GM12878 (cell line): ENCODE measurements around the gene STPG1. TPM values are rescaled to one million over a fixed set of nuclear protein-coding genes. Genes with fewer than 3 reads are reported as not detected.
A peak's percentile ranks its signal among the peaks of the same experiment; 100 is the strongest.

Source experiments
- CEBPB ChIP-seq, 2 experiments: fragments of 150-350 bp in 1 of 2; IDR thresholded peaks; 2 replicates each; pipeline ENCODE4 v1.6.1; 2012 to 2014; ENCODE audit warnings: low read depth in 2 of 2, low read length in 2 of 2, borderline replicate concordance in 1 of 2, inconsistent platforms in 1 of 2
- CHD2 ChIP-seq: IDR thresholded peaks from 2 replicates; pipeline ENCODE4 v1.6.1; 2011; ENCODE audit warnings: low read depth, low read length, improper control_type of control experiment, borderline replicate concordance
- CREM ChIP-seq: IDR thresholded peaks from 2 replicates; pipeline ENCODE4 v1.6.1; 2014; ENCODE audit warnings: antibody characterized with exemption, low read depth
- E2F8 ChIP-seq: fragments of 450-650 bp; IDR thresholded peaks from 2 replicates; pipeline ENCODE4 v1.6.1; 2018; ENCODE audit warnings: mild to moderate bottlenecking, low read depth, moderate library complexity; ENCODE audit not compliant: partially characterized antibody
- GABPA ChIP-seq: IDR thresholded peaks from 2 replicates; pipeline ENCODE4 v1.6.1; 2014; ENCODE audit warnings: antibody characterized with exemption, low read depth, mild to moderate bottlenecking, inconsistent platforms
- GATAD2B ChIP-seq: fragments of 450-650 bp; conservative IDR thresholded peaks from 2 replicates; pipeline ENCODE4 v1.6.1; 2017; ENCODE audit warnings: low read depth, mild to moderate bottlenecking, moderate library complexity
- JUND ChIP-seq: IDR thresholded peaks from 2 replicates; pipeline ENCODE4 v1.6.1; 2012; ENCODE audit warnings: low read depth, mild to moderate bottlenecking, low read length, improper control_type of control experiment, moderate library complexity
- KLF5 ChIP-seq: fragments of 450-650 bp; IDR thresholded peaks from 2 replicates; pipeline ENCODE4 v1.6.1; 2014; ENCODE audit warnings: mild to moderate bottlenecking; ENCODE audit not compliant: partially characterized antibody
- MXI1 ChIP-seq: fragments of 150-350 bp; IDR thresholded peaks from 2 replicates; pipeline ENCODE4 v1.6.1; 2011; ENCODE audit warnings: low read depth, mild to moderate bottlenecking, inconsistent platforms, low read length, improper control_type of control experiment
- NBN ChIP-seq: fragments of 450-650 bp; IDR thresholded peaks from 2 replicates; pipeline ENCODE4 v1.6.1; 2016
- PAX5 ChIP-seq: IDR thresholded peaks from 2 replicates; pipeline ENCODE4 v1.6.1; 2011; ENCODE audit warnings: low read depth, low read length, borderline replicate concordance
- PAX8 ChIP-seq: fragments of 450-650 bp; IDR thresholded peaks from 2 replicates; pipeline ENCODE4 v1.6.1; 2017; ENCODE audit warnings: mild to moderate bottlenecking, moderate library complexity
- POLR2A ChIP-seq: IDR thresholded peaks from 2 replicates; pipeline ENCODE4 v1.6.1; 2011; ENCODE audit warnings: low read depth, mild to moderate bottlenecking, low read length
- RB1 ChIP-seq: fragments of 450-650 bp; formaldehyde crosslinking; IDR thresholded peaks from 2 replicates; pipeline ENCODE4 v1.6.1; 2017; ENCODE audit warnings: mild to moderate bottlenecking, borderline replicate concordance
- RELB ChIP-seq: fragments of 450-650 bp; IDR thresholded peaks from 2 replicates; pipeline ENCODE4 v1.6.1; 2017; ENCODE audit warnings: low read depth, mild to moderate bottlenecking, moderate library complexity
- REST ChIP-seq: IDR thresholded peaks from 2 replicates; pipeline ENCODE4 v1.6.1; 2012; ENCODE audit warnings: mild to moderate bottlenecking, low read depth, low read length
- TARDBP ChIP-seq: IDR thresholded peaks from 2 replicates; pipeline ENCODE4 v1.6.1; 2016; ENCODE audit warnings: borderline replicate concordance
- TBL1XR1 ChIP-seq: IDR thresholded peaks from 2 replicates; pipeline ENCODE4 v1.6.1; 2012; ENCODE audit warnings: low read depth, low read length, improper control_type of control experiment
- USF2 ChIP-seq: IDR thresholded peaks from 2 replicates; pipeline ENCODE4 v1.6.1; 2011; ENCODE audit warnings: low read depth, low read length, improper control_type of control experiment, borderline replicate concordance
- YBX1 ChIP-seq: fragments of 450-650 bp; IDR thresholded peaks from 2 replicates; pipeline ENCODE4 v1.6.1; 2016; ENCODE audit warnings: antibody characterized with exemption
- ZNF217 ChIP-seq: fragments of 450-650 bp; IDR thresholded peaks from 2 replicates; pipeline ENCODE4 v1.6.1; 2017; ENCODE audit warnings: antibody characterized with exemption, mild to moderate bottlenecking
- ZSCAN29 ChIP-seq: fragments of 450-650 bp; IDR thresholded peaks from 2 replicates; pipeline ENCODE4 v1.6.1; 2017; ENCODE audit warnings: mild to moderate bottlenecking, moderate library complexity
- polyA plus RNA-seq, 11 experiments: library from polyadenylated mRNA; depleted of rRNA in 4 of 11; unstranded in 6 of 11; stranded (reverse) in 5 of 11; fragments of >200 nt; fragmentation: Nextera tagmentation in 4 of 11; fragmentation: Illumina TruSeq in 1 of 11; extraction: Ambion mirVana in 4 of 11; extraction: Trizol in 1 of 11; gene quantifications; 1 replicate in 1 of 11; 2 replicates in 10 of 11; pipeline versions ENCODE4 v1.2.1 to v1.2.3, GENCODE V29; 2011 to 2016; ENCODE audit warnings: inconsistent platforms in 2 of 11, missing spikeins in 2 of 11, low read depth in 1 of 11
- total RNA-seq, 4 experiments: library from RNA; depleted of rRNA in 3 of 4; stranded (reverse); fragments of >200 nt in 3 of 4; fragmentation: Illumina TruSeq in 1 of 4; extraction: Trizol in 1 of 4; gene quantifications; 2 replicates each; pipeline versions ENCODE4 v1.2.1 to v1.2.3, GENCODE V29; 2013 to 2021

Gene STPG1
- total and polyA plus RNA-seq, 10 of the 15 experiments (the other 5 are each of a cell fraction or from before 2014, with no cell fraction given): 0.22 to 2.6 (median 0.73) TPM

- no peak for TF ChIP-seq POLR2A
- TF ChIP-seq JUND: no peak
- TF ChIP-seq GATAD2B: no peak
- no peak for TF ChIP-seq ZNF217
- TF ChIP-seq RB1: no peak
- no peak for TF ChIP-seq GABPA
- no peak for TF ChIP-seq E2F8
- peak; percentile 33; the same call in 1 of the 2 replicates for TF ChIP-seq CREM
- TF ChIP-seq TARDBP: no peak
- no peak for TF ChIP-seq TBL1XR1
- no peak for TF ChIP-seq PAX8
- no peak for TF ChIP-seq YBX1
- no peak for TF ChIP-seq PAX5
- no peak for TF ChIP-seq USF2
- TF ChIP-seq MXI1: no peak
- 0 out of 2 replicates have a peak, but pooled peaks have one; percentile 13 for TF ChIP-seq CHD2
- no peak for TF ChIP-seq KLF5
- TF ChIP-seq NBN: 0 out of 2 replicates have a peak, but pooled peaks have one; percentile 40
- no peak for TF ChIP-seq RELB
- no peak for TF ChIP-seq REST
- no peak for TF ChIP-seq CEBPB (IDR thresholded peaks at IDR 0.05; ENCODE audit: borderline replicate concordance in 1 of 2, low read depth in 2 of 2, low read length in 2 of 2)
- TF ChIP-seq ZSCAN29: no peak
These were observed 22.4 kb downstream of the STPG1 start (continued) for GRCh38 chr1:24390924-24391782.
